GM12801 (cell line): ENCODE results near the gene NDUFAF8.

ENCODE experiments used
- TF ChIP-seq, protein P1 (sequence below): IDR thresholded peaks from one replicate; pipeline ENCODE4 v1.5.1; 2011; ENCODE audit warnings: control low read depth; ENCODE audit not compliant: insufficient read length; ENCODE audit errors: extremely low read depth

Gene NDUFAF8

DNA sequence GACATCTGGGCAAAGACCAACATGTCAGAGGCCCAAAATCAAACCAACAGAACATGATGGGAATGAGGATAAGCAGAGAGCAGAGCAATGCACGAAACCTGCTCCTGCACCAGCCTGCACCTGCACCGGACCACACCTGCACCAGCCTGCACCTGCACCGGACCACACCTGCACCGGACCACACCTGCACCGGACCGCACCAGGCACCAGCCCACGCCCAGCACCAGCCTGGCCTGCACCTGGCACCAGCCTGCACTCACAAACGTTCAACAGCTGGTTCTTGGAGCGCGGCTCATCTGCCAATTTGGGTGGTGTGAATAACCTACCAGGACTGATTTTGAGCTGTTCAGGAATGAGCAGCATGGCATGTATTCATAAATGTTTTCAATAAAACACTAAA lies 34.5 kb upstream of the NDUFAF8 start:
- TF ChIP-seq, protein P1, sequence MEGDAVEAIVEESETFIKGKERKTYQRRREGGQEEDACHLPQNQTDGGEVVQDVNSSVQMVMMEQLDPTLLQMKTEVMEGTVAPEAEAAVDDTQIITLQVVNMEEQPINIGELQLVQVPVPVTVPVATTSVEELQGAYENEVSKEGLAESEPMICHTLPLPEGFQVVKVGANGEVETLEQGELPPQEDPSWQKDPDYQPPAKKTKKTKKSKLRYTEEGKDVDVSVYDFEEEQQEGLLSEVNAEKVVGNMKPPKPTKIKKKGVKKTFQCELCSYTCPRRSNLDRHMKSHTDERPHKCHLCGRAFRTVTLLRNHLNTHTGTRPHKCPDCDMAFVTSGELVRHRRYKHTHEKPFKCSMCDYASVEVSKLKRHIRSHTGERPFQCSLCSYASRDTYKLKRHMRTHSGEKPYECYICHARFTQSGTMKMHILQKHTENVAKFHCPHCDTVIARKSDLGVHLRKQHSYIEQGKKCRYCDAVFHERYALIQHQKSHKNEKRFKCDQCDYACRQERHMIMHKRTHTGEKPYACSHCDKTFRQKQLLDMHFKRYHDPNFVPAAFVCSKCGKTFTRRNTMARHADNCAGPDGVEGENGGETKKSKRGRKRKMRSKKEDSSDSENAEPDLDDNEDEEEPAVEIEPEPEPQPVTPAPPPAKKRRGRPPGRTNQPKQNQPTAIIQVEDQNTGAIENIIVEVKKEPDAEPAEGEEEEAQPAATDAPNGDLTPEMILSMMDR = no peak

DNA sequence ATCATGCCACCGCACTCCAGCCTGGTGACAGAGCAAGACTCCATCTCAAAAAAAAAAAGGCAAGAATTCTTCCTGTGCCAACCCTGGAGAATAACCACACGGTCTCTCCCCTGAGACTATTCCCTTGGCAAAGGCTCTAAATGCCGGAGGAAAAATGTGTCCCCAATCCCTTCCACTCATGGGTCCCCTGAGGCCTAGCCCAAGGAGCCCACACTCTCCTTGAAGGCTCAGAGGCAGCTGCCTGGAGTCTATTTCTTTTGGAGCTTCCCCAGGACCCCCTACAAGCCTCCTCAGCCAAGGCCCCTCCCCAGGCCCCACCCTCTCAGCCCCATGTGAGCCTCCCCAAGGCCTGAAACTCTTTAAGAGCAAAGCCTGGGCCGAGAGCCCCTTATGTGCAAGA lies 33.0 kb upstream of the NDUFAF8 start:
- TF ChIP-seq, protein P1 = no peak

- TF ChIP-seq, protein P1 = no peak
These were observed 32.5 kb upstream of the NDUFAF8 start for GRCh38 chr17:81206657-81207056.

DNA sequence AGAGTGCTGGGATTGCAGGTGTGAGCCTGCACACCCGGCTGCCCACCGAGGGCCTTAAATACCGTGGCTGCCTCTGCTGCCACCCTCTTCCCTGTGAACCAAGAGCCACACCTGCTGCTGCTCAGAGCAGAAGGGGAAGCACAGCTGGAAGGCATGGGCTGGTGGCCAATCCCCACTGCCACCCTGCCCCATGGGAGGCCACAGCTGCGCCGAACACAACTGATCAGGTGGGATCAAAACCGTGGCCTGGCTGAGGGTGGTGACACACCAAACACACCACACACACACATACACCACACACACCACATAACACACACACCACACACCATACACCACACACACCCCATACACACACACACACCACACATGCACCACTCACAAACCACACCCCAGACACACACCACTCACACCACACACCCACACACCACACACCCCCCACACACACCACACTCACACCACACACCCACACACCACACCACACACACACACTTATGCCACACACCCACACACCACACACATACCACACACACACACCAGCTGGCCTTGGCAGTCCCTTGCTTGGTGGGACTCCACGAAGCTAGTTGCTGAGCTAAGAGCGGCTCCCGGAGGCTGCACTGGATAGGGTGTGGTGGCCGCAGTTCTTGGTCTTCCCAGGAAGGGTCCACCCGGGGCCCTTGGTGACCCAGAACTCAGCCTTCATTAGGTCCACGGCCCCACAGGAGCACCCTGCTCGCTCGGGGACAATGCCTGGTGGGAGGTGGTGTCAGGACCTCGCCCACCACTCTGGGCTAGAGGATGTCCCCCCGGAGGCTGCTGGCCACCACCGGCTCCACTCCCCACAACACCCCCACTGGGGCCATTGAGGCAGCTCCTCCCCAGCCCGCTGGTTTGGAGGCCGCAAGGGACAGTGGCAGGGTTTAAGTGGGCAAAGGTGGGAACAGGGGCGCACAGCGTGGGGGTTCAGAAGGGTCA lies 31.2 kb upstream of the NDUFAF8 start:
- TF ChIP-seq, protein P1 = no peak

GRCh38 chr17:81208651-81209050 lies 30.5 kb upstream of the NDUFAF8 start:
- TF ChIP-seq, protein P1 = no peak

DNA sequence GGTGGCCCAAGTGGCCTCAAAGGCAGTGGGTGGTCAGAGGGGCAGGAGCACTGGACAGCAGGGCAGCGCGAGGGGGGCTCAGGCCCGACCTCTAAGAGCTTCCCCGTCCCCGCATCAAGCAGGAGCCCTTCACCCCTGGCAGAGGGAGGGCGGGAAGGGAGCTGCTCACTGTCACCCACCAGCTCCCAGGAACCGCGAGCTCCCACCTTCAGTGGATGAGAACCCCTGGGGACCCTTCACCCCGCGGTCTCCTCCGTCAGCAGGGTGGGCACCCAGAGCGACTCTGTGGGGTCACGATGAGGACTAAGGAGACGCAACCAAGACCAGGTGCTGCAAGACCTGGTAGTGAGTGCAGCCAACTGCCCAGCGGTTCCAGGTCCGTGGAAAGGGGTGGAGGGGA lies 30.0 kb upstream of the NDUFAF8 start:
- TF ChIP-seq, protein P1 = no peak

GRCh38 chr17:81210466-81210865 lies 28.7 kb upstream of the NDUFAF8 start:
- TF ChIP-seq, protein P1 = no peak
